Ishikawa (cell line): ENCODE measurements around the gene EDN1.

Experiments used
- CREB1 ChIP-seq: IDR thresholded peaks from 2 replicates; pipeline ENCODE4 v1.6.1; 2012; ENCODE audit warnings: low read depth
- EGR1 ChIP-seq: IDR thresholded peaks from 2 replicates; pipeline ENCODE4 v1.6.1; 2012
- FOXM1 ChIP-seq: IDR thresholded peaks from 2 replicates; pipeline ENCODE4 v1.6.1; 2012; ENCODE audit warnings: low read depth, borderline replicate concordance
- TAF1 ChIP-seq: IDR thresholded peaks from 2 replicates; pipeline ENCODE4 v1.6.1; 2012; ENCODE audit warnings: low read depth, mild to moderate bottlenecking
- TF ChIP-seq, protein P1 (sequence below): IDR thresholded peaks from 2 replicates; pipeline ENCODE4 v1.6.1; 2012
- TF ChIP-seq, protein P2 (sequence below): IDR thresholded peaks from 2 replicates; pipeline ENCODE4 v1.6.1; 2012; ENCODE audit warnings: low read depth, mild to moderate bottlenecking
- TF ChIP-seq, protein P3 (sequence below): IDR thresholded peaks from 2 replicates; pipeline ENCODE4 v1.6.1; 2012

DNA sequence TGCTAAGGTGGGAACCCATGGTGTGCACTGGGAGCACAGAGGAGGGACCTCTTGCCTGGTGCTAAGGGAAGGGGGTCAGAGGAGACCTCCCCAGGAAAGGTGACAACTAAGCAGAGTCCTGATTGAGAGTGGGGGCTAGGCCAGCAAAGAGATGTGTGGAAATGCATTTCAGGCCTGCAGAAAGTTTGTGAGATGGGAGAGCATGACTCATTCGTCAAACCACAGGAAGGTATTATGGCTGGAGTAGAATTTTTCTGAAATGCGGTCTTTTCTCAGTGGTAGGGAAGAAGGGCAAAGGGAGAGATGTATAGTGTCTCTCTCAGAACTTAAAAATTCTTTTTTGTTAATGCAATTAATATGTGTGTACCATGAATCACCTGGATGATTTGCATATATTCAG lies 23.6 kb upstream of the EDN1 start:
- TF ChIP-seq FOXM1 (no peak), EGR1 (no peak), CREB1 (no peak), TAF1 (no peak)
- TF ChIP-seq, protein P1, sequence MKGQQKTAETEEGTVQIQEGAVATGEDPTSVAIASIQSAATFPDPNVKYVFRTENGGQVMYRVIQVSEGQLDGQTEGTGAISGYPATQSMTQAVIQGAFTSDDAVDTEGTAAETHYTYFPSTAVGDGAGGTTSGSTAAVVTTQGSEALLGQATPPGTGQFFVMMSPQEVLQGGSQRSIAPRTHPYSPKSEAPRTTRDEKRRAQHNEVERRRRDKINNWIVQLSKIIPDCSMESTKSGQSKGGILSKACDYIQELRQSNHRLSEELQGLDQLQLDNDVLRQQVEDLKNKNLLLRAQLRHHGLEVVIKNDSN, result no peak
- TF ChIP-seq, protein P2, sequence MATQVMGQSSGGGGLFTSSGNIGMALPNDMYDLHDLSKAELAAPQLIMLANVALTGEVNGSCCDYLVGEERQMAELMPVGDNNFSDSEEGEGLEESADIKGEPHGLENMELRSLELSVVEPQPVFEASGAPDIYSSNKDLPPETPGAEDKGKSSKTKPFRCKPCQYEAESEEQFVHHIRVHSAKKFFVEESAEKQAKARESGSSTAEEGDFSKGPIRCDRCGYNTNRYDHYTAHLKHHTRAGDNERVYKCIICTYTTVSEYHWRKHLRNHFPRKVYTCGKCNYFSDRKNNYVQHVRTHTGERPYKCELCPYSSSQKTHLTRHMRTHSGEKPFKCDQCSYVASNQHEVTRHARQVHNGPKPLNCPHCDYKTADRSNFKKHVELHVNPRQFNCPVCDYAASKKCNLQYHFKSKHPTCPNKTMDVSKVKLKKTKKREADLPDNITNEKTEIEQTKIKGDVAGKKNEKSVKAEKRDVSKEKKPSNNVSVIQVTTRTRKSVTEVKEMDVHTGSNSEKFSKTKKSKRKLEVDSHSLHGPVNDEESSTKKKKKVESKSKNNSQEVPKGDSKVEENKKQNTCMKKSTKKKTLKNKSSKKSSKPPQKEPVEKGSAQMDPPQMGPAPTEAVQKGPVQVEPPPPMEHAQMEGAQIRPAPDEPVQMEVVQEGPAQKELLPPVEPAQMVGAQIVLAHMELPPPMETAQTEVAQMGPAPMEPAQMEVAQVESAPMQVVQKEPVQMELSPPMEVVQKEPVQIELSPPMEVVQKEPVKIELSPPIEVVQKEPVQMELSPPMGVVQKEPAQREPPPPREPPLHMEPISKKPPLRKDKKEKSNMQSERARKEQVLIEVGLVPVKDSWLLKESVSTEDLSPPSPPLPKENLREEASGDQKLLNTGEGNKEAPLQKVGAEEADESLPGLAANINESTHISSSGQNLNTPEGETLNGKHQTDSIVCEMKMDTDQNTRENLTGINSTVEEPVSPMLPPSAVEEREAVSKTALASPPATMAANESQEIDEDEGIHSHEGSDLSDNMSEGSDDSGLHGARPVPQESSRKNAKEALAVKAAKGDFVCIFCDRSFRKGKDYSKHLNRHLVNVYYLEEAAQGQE, result no peak
- TF ChIP-seq, protein P3, sequence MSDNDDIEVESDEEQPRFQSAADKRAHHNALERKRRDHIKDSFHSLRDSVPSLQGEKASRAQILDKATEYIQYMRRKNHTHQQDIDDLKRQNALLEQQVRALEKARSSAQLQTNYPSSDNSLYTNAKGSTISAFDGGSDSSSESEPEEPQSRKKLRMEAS, result no peak
